ENCODE data around the gene TRIM46.

The TRIM46 gene

GRCh38 chr1:155173478-155174323 lies at the start of gene TRIM46:
TSS of gene TRIM46 (plus strand) at chr1:155173849. CDS start at chr1:155173967, 118 bp downstream.
- DNase-seq = peak; percentile 78

- DNase-seq = no peak
Measured at GRCh38 chr1:155124503-155125463, 48.9 kb upstream of the TRIM46 start.

- DNase-seq = no peak
Measured at GRCh38 chr1:155125511-155125945, 48.1 kb upstream of the TRIM46 start.

GRCh38 chr1:155125946-155126555 lies 47.6 kb upstream of the TRIM46 start:
- DNase-seq = no peak

- no peak for DNase-seq
Measured at GRCh38 chr1:155126556-155127104, 47.0 kb upstream of the TRIM46 start.

- DNase-seq = no peak
Measured at GRCh38 chr1:155127105-155127966, 46.3 kb upstream of the TRIM46 start, which contains the start of gene EFNA1. TSS of gene EFNA1 (plus strand) at chr1:155127876. CDS start at chr1:155127978, 102 bp downstream.

GRCh38 chr1:155127967-155128754 lies 45.5 kb upstream of the TRIM46 start:
- no peak for DNase-seq

- DNase-seq = no peak
Measured at GRCh38 chr1:155128755-155129473, 44.7 kb upstream of the TRIM46 start.

GRCh38 chr1:155130272-155131006 lies 43.2 kb upstream of the TRIM46 start:
- no peak for DNase-seq

GRCh38 chr1:155131285-155131684 lies 42.4 kb upstream of the TRIM46 start:
- DNase-seq = no peak

- DNase-seq = no peak
Measured at GRCh38 chr1:155131856-155132255, 41.8 kb upstream of the TRIM46 start.

- DNase-seq = no peak
Measured at GRCh38 chr1:155133799-155134281, 39.8 kb upstream of the TRIM46 start.

GRCh38 chr1:155134322-155134721 lies 39.3 kb upstream of the TRIM46 start:
- DNase-seq = no peak

- DNase-seq = no peak
Measured at GRCh38 chr1:155134880-155135414, 38.7 kb upstream of the TRIM46 start.

- DNase-seq = peak; percentile 93
Measured at GRCh38 chr1:155135415-155136028, 38.1 kb upstream of the TRIM46 start, which contains the start of gene SLC50A1. TSS of gene SLC50A1 (plus strand) at chr1:155135852. CDS start at chr1:155135912, 60 bp downstream.

- DNase-seq = no peak
Measured at GRCh38 chr1:155136748-155137147, 36.9 kb upstream of the TRIM46 start.

GRCh38 chr1:155137154-155137949 lies 36.3 kb upstream of the TRIM46 start:
- no peak for DNase-seq

Data from NK-92 treated with Interleukin-12 subunit alpha and Interleukin-12 subunit beta, amount 100 ng/mL, for 24 hours (cell line).